ENCODE results near the gene KDM8.

Gene KDM8

GRCh38 chr16:27265982-27266381 lies 62.7 kb downstream of the KDM8 start:
- H3K9me2 ChIP-seq (replicated peaks; ENCODE audit: insufficient read depth, low read length), result no peaks in the 10 kb centered on the region
- peaks cover 32% of the 10 kb centered on the region for H3F3A ChIP-seq (ENCODE audit: insufficient read depth)
- no peaks in the 10 kb centered on the region for H3K27me3 ChIP-seq (ENCODE audit: low read length)
- no peak overlapping the region for H3K4me3 ChIP-seq (ENCODE audit: insufficient read depth, low read length, poor library complexity, severe bottlenecking)
- H3K79me2 ChIP-seq (ENCODE audit: insufficient read depth, low read length), result no peaks in the 10 kb centered on the region
- no peak overlapping the region for H3K9ac ChIP-seq (ENCODE audit: low read length)
- no peak overlapping the region for H3K27ac ChIP-seq (ENCODE audit: low read depth, low read length)
- H3K4me2 ChIP-seq (ENCODE audit: low read depth, low read length, poor library complexity, severe bottlenecking), result no peak overlapping the region
- H2AFZ ChIP-seq (ENCODE audit: low read depth, low read length, severe bottlenecking), result no peak overlapping the region
- TF ChIP-seq CTCF (IDR thresholded peaks at IDR 0.05; ENCODE audit: insufficient read depth, low read length, poor library complexity, severe bottlenecking), result no peak
- no peak for TF ChIP-seq EZH2phosphoT487 (conservative IDR thresholded peaks at IDR 0.05; ENCODE audit: low read length)
- no peaks in the 10 kb centered on the region for H3K9me3 ChIP-seq (ENCODE audit: insufficient read depth, low read length)
- peaks cover 8% of the 10 kb centered on the region; the same call in 1 of the 2 replicates for H3K36me3 ChIP-seq (ENCODE audit: low read length)
- no peaks in the 10 kb centered on the region for H4K20me1 ChIP-seq (ENCODE audit: low read depth, low read length)

- no peaks in the 10 kb centered on the region for H3K79me2 ChIP-seq (ENCODE audit: insufficient read depth, low read length)
- H4K20me1 ChIP-seq (ENCODE audit: low read depth, low read length), result no peaks in the 10 kb centered on the region
- no peak for TF ChIP-seq CTCF (IDR thresholded peaks at IDR 0.05; ENCODE audit: insufficient read depth, low read length, poor library complexity, severe bottlenecking)
- no peak for TF ChIP-seq EZH2phosphoT487 (conservative IDR thresholded peaks at IDR 0.05; ENCODE audit: low read length)
- H3F3A ChIP-seq (ENCODE audit: insufficient read depth), result peaks cover 41% of the 10 kb centered on the region
- H3K9me2 ChIP-seq (replicated peaks; ENCODE audit: insufficient read depth, low read length), result no peaks in the 10 kb centered on the region
- H3K4me2 ChIP-seq (ENCODE audit: low read depth, low read length, poor library complexity, severe bottlenecking), result peak overlapping the region; percentile 56
- H3K9ac ChIP-seq (ENCODE audit: low read length), result no peak overlapping the region; the same call in 1 of the 2 replicates
- no peaks in the 10 kb centered on the region for H3K27me3 ChIP-seq (ENCODE audit: low read length)
- no peak overlapping the region; the same call in 1 of the 2 replicates for H3K27ac ChIP-seq (ENCODE audit: low read depth, low read length)
- H3K4me3 ChIP-seq (ENCODE audit: insufficient read depth, low read length, poor library complexity, severe bottlenecking), result peak overlapping the region; percentile 88
- H3K9me3 ChIP-seq (ENCODE audit: insufficient read depth, low read length), result no peaks in the 10 kb centered on the region
- H2AFZ ChIP-seq (ENCODE audit: low read depth, low read length, severe bottlenecking), result no peak overlapping the region
- peaks cover 8% of the 10 kb centered on the region; the same call in 1 of the 2 replicates for H3K36me3 ChIP-seq (ENCODE audit: low read length)
These were observed 63.8 kb downstream of the KDM8 start for GRCh38 chr16:27267037-27267677.

- H3K9ac ChIP-seq (ENCODE audit: low read length), result peak within 1 kb of the TSS; percentile 76
- H4K20me1 ChIP-seq (ENCODE audit: low read depth, low read length), result no peaks in the 10 kb centered on the region
- no peaks in the 10 kb centered on the region for H3K27me3 ChIP-seq (ENCODE audit: low read length)
- H2AFZ ChIP-seq (ENCODE audit: low read depth, low read length, severe bottlenecking), result peak within 1 kb of the TSS; percentile 81
- H3K4me3 ChIP-seq (ENCODE audit: insufficient read depth, low read length, poor library complexity, severe bottlenecking), result peak within 1 kb of the TSS; percentile 88
- TF ChIP-seq CTCF (IDR thresholded peaks at IDR 0.05; ENCODE audit: insufficient read depth, low read length, poor library complexity, severe bottlenecking) (no peak), EZH2phosphoT487 (conservative IDR thresholded peaks at IDR 0.05; ENCODE audit: low read length) (no peak)
- no peaks in the 10 kb centered on the region for H3K79me2 ChIP-seq (ENCODE audit: insufficient read depth, low read length)
- H3K4me2 ChIP-seq (ENCODE audit: low read depth, low read length, poor library complexity, severe bottlenecking), result peak within 1 kb of the TSS; percentile 56
- H3K9me2 ChIP-seq (replicated peaks; ENCODE audit: insufficient read depth, low read length), result no peaks in the 10 kb centered on the region
- peaks cover 47% of the 10 kb centered on the region for H3F3A ChIP-seq (ENCODE audit: insufficient read depth)
- H3K27ac ChIP-seq (ENCODE audit: low read depth, low read length), result peak within 1 kb of the TSS; percentile 37
- no peaks in the 10 kb centered on the region for H3K9me3 ChIP-seq (ENCODE audit: insufficient read depth, low read length)
- peaks cover 2% of the 10 kb centered on the region; the same call in 1 of the 2 replicates for H3K36me3 ChIP-seq (ENCODE audit: low read length)
These were observed 65.3 kb downstream of the KDM8 start, which contains the start of gene NSMCE1 for GRCh38 chr16:27268376-27269299. TSS of gene NSMCE1 (minus strand) at chr16:27268772. CDS start at chr16:27257570, 11,202 bp downstream.
